MM.1S (cell line): ENCODE data around the gene CD9.

Source experiments
- DNase-seq: peaks from one replicate; pipeline ENCODE4 v3.0.0-alpha.2; 2015
- H2AFZ ChIP-seq: fragments of 300-600 bp; sonication (generic); 2 replicates; pipeline ENCODE4 v1.6.0; 2016; ENCODE audit warnings: antibody characterized with exemption, low read length
- H3F3A ChIP-seq: fragments of 300-600 bp; sonication (generic); 2 replicates; pipeline ENCODE4 v1.6.1; 2016; ENCODE audit warnings: mild to moderate bottlenecking, antibody characterized with exemption, low read length, moderate library complexity, mixed read lengths; ENCODE audit not compliant: insufficient read depth
- H3K27ac ChIP-seq: fragments of 300-600 bp; sonication (generic); 2 replicates; pipeline ENCODE4 v1.5.1; 2016; ENCODE audit warnings: mild to moderate bottlenecking, low read length
- H3K27me3 ChIP-seq: fragments of 300-600 bp; sonication (generic); replicated peaks from 2 replicates; pipeline ENCODE4 v1.6.0; 2016; ENCODE audit warnings: low read length; ENCODE audit not compliant: insufficient read depth
- H3K36me3 ChIP-seq: fragments of 300-600 bp; sonication (generic); replicated peaks from 2 replicates; pipeline ENCODE4 v1.6.1; 2016; ENCODE audit warnings: mild to moderate bottlenecking, low read length, mixed read lengths; ENCODE audit not compliant: insufficient read depth
- H3K4me1 ChIP-seq: fragments of 300-600 bp; sonication (generic); 2 replicates; pipeline ENCODE4 v1.6.1; 2016; ENCODE audit warnings: low read length, mixed read lengths
- H3K4me2 ChIP-seq: fragments of 300-600 bp; sonication (generic); 2 replicates; pipeline ENCODE4 v1.6.0; 2016; ENCODE audit warnings: low read depth, low read length
- H3K4me3 ChIP-seq: fragments of 300-600 bp; sonication (generic); 2 replicates; pipeline ENCODE4 v1.5.1; 2016; ENCODE audit warnings: low read length, mixed read lengths
- H3K79me2 ChIP-seq: fragments of 300-600 bp; sonication (generic); 2 replicates; pipeline ENCODE4 v1.6.1; 2016; ENCODE audit warnings: mixed run types, low read length, mixed read lengths
- H3K9ac ChIP-seq: fragments of 300-600 bp; sonication (generic); 2 replicates; pipeline ENCODE4 v1.6.1; 2016; ENCODE audit warnings: low read length, mixed read lengths
- H3K9me2 ChIP-seq: fragments of 300-600 bp; sonication (generic); replicated peaks from 2 replicates; pipeline ENCODE4 v1.6.1; 2016; ENCODE audit warnings: mild to moderate bottlenecking, low read length, mixed read lengths; ENCODE audit not compliant: insufficient read depth
- H3K9me3 ChIP-seq: fragments of 300-600 bp; sonication (generic); replicated peaks from 2 replicates; pipeline ENCODE4 v1.6.1; 2016; ENCODE audit warnings: mild to moderate bottlenecking, low read length, mixed read lengths; ENCODE audit not compliant: insufficient read depth
- H4K20me1 ChIP-seq: fragments of 300-600 bp; sonication (generic); 2 replicates; pipeline ENCODE4 v1.6.1; 2016; ENCODE audit warnings: mild to moderate bottlenecking, low read length, moderate library complexity, mixed read lengths; ENCODE audit not compliant: insufficient read depth
- CTCF ChIP-seq: fragments of 300-600 bp; sonication (generic); IDR thresholded peaks from 2 replicates; pipeline ENCODE4 v1.5.1; 2016; ENCODE audit warnings: antibody characterized with exemption, low read length, mixed read lengths
- EZH2 ChIP-seq: fragments of 300-600 bp; sonication (generic); optimal IDR thresholded peaks from 2 replicates; pipeline ENCODE3; 2017; ENCODE audit warnings: low read depth, mild to moderate bottlenecking, antibody characterized with exemption, low read length, mixed read lengths
- EZH2phosphoT487 ChIP-seq: fragments of 300-600 bp; sonication (generic); IDR thresholded peaks from 2 replicates; pipeline ENCODE4 v1.6.1; 2018; ENCODE audit warnings: antibody characterized with exemption, low read length

Gene CD9

GRCh38 chr12:6178981-6179761 lies 21.0 kb upstream of the CD9 start:
- Histone ChIP-seq H3K79me2 (no peaks in the 10 kb centered on the region), H3K9me2 (no peaks in the 10 kb centered on the region), H3K9me3 (no peaks in the 10 kb centered on the region), H3K4me2 (no peak overlapping the region), H3K27me3 (no peaks in the 10 kb centered on the region), H3F3A (no peaks in the 10 kb centered on the region), H3K9ac (no peak overlapping the region), H3K27ac (no peak overlapping the region), H3K4me1 (peaks cover 7% of the 10 kb centered on the region; the same call in 1 of the 2 replicates), H3K36me3 (no peaks in the 10 kb centered on the region), H4K20me1 (no peaks in the 10 kb centered on the region), H3K4me3 (no peak overlapping the region), H2AFZ (no peak overlapping the region)
- no peak for TF ChIP-seq EZH2phosphoT487
- DNase-seq = no peak

GRCh38 chr12:6180268-6181051 lies 19.7 kb upstream of the CD9 start:
- no peak overlapping the region for H3K27ac ChIP-seq
- no peaks in the 10 kb centered on the region for H3F3A ChIP-seq
- H3K36me3 ChIP-seq = no peaks in the 10 kb centered on the region
- no peak for DNase-seq
- no peak for TF ChIP-seq EZH2phosphoT487
- no peak for TF ChIP-seq EZH2
- no peak overlapping the region for H3K9ac ChIP-seq
- H3K9me2 ChIP-seq = no peaks in the 10 kb centered on the region
- no peak overlapping the region for H3K4me2 ChIP-seq
- no peaks in the 10 kb centered on the region for H3K9me3 ChIP-seq
- no peaks in the 10 kb centered on the region for H3K79me2 ChIP-seq
- no peaks in the 10 kb centered on the region for H4K20me1 ChIP-seq
- H3K27me3 ChIP-seq = no peaks in the 10 kb centered on the region
- H2AFZ ChIP-seq = no peak overlapping the region
- H3K4me3 ChIP-seq = no peak overlapping the region
- H3K4me1 ChIP-seq = peaks cover 7% of the 10 kb centered on the region; the same call in 1 of the 2 replicates

- Histone ChIP-seq H3K27me3 (no peaks in the 10 kb centered on the region), H3K4me3 (no peak overlapping the region), H3K4me1 (peaks cover 7% of the 10 kb centered on the region; the same call in 1 of the 2 replicates), H3K9me2 (no peaks in the 10 kb centered on the region), H2AFZ (no peak overlapping the region), H3K9me3 (no peaks in the 10 kb centered on the region), H3K27ac (no peak overlapping the region), H3F3A (no peaks in the 10 kb centered on the region), H4K20me1 (no peaks in the 10 kb centered on the region), H3K36me3 (no peaks in the 10 kb centered on the region), H3K9ac (no peak overlapping the region), H3K79me2 (no peaks in the 10 kb centered on the region), H3K4me2 (no peak overlapping the region)
- no peak for DNase-seq
- TF ChIP-seq EZH2phosphoT487 = no peak
- no peak for TF ChIP-seq CTCF
- no peak for TF ChIP-seq EZH2
Measured at GRCh38 chr12:6181166-6181565, 19.0 kb upstream of the CD9 start.

- H3K27ac ChIP-seq = no peak overlapping the region
- peaks cover 7% of the 10 kb centered on the region; the same call in 1 of the 2 replicates for H3K4me1 ChIP-seq
- no peak overlapping the region for H3K4me3 ChIP-seq
- H3F3A ChIP-seq = no peaks in the 10 kb centered on the region
- no peak overlapping the region for H2AFZ ChIP-seq
- no peaks in the 10 kb centered on the region for H3K9me3 ChIP-seq
- H3K4me2 ChIP-seq = no peak overlapping the region
- H3K27me3 ChIP-seq = no peaks in the 10 kb centered on the region
- no peaks in the 10 kb centered on the region for H3K79me2 ChIP-seq
- H3K36me3 ChIP-seq = no peaks in the 10 kb centered on the region
- TF ChIP-seq EZH2phosphoT487 (no peak), EZH2 (no peak), CTCF (no peak)
- no peaks in the 10 kb centered on the region for H4K20me1 ChIP-seq
- no peaks in the 10 kb centered on the region for H3K9me2 ChIP-seq
- H3K9ac ChIP-seq = no peak overlapping the region
- DNase-seq = no peak
Measured at GRCh38 chr12:6181583-6182278, 18.5 kb upstream of the CD9 start.
